SU-DHL-6 (cell line): ENCODE measurements around the gene KRTAP4-8.

Source experiments
- EZH2phosphoT487 ChIP-seq: fragments of 200-600 bp; sonication (generic), shearing (Covaris generic); conservative IDR thresholded peaks from 2 replicates; pipeline ENCODE4 v1.6.1; 2018; ENCODE audit warnings: mild to moderate bottlenecking, antibody characterized with exemption, low read length, moderate library complexity, mixed read lengths
- TF ChIP-seq, protein P1 (sequence below): fragments of 200-600 bp; sonication (generic); IDR thresholded peaks from one replicate; pipeline ENCODE4 v1.5.1; 2017; ENCODE audit warnings: antibody characterized with exemption, mild to moderate bottlenecking, low read length, moderate library complexity; ENCODE audit not compliant: insufficient read depth, poor library complexity, severe bottlenecking

DNA sequence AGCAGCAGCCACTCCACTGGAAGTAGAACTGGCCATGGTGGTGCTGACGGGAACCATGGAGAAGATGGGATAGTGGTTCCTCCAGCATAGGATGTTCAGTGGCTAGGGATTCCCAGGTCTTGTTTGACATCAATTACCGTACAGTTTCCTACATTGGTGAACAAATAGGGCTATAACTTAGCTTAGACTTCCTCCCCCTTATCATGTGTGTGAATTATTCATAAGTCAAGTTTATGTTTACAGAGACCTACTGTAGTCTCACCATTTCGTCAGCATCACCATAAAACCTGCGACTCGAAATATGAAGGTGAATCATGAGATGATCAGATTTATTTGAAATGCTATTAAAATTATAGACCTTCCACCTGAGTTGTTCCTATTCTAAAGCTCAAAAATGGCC is 39.2 kb downstream of the KRTAP4-8 start:
- TF ChIP-seq, protein P1, sequence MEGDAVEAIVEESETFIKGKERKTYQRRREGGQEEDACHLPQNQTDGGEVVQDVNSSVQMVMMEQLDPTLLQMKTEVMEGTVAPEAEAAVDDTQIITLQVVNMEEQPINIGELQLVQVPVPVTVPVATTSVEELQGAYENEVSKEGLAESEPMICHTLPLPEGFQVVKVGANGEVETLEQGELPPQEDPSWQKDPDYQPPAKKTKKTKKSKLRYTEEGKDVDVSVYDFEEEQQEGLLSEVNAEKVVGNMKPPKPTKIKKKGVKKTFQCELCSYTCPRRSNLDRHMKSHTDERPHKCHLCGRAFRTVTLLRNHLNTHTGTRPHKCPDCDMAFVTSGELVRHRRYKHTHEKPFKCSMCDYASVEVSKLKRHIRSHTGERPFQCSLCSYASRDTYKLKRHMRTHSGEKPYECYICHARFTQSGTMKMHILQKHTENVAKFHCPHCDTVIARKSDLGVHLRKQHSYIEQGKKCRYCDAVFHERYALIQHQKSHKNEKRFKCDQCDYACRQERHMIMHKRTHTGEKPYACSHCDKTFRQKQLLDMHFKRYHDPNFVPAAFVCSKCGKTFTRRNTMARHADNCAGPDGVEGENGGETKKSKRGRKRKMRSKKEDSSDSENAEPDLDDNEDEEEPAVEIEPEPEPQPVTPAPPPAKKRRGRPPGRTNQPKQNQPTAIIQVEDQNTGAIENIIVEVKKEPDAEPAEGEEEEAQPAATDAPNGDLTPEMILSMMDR = no peak
- TF ChIP-seq EZH2phosphoT487 = no peak
